Left cardiac atrium (tissue), 4 donors: ENCODE results near the gene DAB2IP. TPM values are rescaled to one million over a fixed set of nuclear protein-coding genes. Genes with fewer than 3 reads are reported as not detected.
A peak's percentile ranks its signal among the peaks of the same experiment; 100 is the strongest.
"Not testable (repeated sequence)": the region's sequence is repeated elsewhere in the genome, so short reads cannot be mapped to it uniquely, and the experiment has no call there.

Experiments used
- ATAC-seq, 2 donors: fragments of 200-7000 bp; cut with Tn5 transposase; one replicate each; pipeline ENCODE4 v1.9.1; 2020; ENCODE audit warnings: mild to moderate bottlenecking in 2 of 2, moderate library complexity in 2 of 2
- DNase-seq: peaks from one replicate; pipeline ENCODE4 v3.0.0-alpha.2; 2020
- intact Hi-C, 2 donors: fragments of 100-400 bp; cut with DNase I; formaldehyde crosslinking; loops; one replicate each; pipeline versions ENCODE4 v1.14.1 to v1.15.1; 2022 to 2023
- total RNA-seq, 2 donors: library from RNA; stranded (reverse); fragmentation: NEBNext Ultra II Directional; extraction: Animal tissue kit (Norgen Biotek cat#: 25700); gene quantifications; one replicate each; pipeline ENCODE4 v1.2.1, GENCODE V29; 2021
- donor health status: DM: no; HTN: yes; CAD: no.
- donor health status: DM: no; HTN: yes; CAD: no; lungs with severe emphysema.
- donor health status: DM: yes; HTN: yes; CAD: no.
- donor health status: Dilated cardiomyopathy.

Gene DAB2IP
- total RNA-seq, 2 donors from 2014 or later = 41.6 to 58.3 TPM

GRCh38 chr9:121783111-121783510, 131.7 kb downstream of the DAB2IP start:
- intact Hi-C loops = no loop called here
- no peak for ATAC-seq
- DNase-seq = no peak

GRCh38 chr9:121783521-121784507, 132.4 kb downstream of the DAB2IP start:
- DNase-seq (no peak), ATAC-seq (no peak)
- intact Hi-C loops = no loop called here

DNA sequence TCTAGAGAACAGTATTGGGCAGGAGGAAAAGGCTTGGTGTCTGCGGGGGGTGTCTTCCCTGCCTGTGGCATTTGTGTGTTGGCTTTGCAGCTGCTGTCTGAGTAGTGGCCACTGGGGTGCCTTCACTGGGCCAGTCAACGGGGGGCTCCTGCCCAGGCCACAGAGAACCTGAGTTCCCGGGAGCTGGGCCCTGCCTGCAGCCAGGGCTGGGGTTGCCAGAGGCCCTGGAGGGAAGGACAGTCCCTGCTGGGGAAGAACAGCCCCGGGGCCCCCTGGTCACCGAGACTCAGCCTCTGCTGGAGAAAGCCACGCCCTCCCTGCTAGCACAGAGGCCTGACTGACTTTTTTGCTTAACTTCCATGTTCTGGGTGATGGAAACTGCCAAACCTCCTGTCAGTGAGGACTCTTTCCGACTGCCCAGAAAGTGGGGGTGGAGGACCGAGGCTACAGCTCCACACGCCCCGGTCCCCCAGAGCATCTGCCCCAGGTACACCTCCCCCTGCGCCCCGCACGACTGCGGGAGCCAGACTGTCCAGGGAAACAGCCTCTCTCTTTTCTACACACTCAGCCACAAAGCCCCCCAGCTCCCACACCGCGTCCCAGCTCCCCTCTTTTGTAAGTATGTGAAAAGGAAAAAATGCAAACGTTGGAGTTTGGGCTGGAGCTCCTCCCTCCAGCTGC, 133.4 kb downstream of the DAB2IP start:
- intact Hi-C loops = no loop called here
- ATAC-seq (no peak), DNase-seq (no peak)

GRCh38 chr9:121785673-121786542, 134.5 kb downstream of the DAB2IP start:
- intact Hi-C loops = no loop called here
- ATAC-seq (peak in 1 of 2 donors; percentile 15), DNase-seq (peak; percentile 15)

DNA sequence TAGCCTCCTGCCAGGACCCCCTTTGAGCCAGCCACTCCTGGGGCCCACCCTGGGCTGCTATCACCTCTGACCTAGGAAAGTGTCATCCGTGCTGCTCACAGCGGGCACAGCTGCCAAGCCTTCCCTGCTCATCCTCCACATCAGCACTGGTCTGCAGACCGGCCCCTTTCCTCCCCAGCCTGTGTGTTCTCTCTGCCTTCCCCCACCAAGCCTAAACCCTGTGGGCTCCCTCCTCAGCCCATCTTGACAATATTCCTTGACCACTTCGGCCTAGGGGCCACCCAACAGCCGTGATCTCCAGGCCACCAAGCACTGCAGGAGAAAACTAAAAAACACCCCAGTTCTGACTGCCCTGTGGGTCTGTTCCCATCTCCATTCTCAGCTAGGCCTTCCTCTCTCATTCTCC, 135.1 kb downstream of the DAB2IP start:
- intact Hi-C loops = no loop called here
- ATAC-seq (no peak), DNase-seq (peak; percentile 15)

- intact Hi-C loops = no loop called here
- no peak for ATAC-seq
Observed at GRCh38 chr9:121786998-121787422, 135.6 kb downstream of the DAB2IP start.

DNA sequence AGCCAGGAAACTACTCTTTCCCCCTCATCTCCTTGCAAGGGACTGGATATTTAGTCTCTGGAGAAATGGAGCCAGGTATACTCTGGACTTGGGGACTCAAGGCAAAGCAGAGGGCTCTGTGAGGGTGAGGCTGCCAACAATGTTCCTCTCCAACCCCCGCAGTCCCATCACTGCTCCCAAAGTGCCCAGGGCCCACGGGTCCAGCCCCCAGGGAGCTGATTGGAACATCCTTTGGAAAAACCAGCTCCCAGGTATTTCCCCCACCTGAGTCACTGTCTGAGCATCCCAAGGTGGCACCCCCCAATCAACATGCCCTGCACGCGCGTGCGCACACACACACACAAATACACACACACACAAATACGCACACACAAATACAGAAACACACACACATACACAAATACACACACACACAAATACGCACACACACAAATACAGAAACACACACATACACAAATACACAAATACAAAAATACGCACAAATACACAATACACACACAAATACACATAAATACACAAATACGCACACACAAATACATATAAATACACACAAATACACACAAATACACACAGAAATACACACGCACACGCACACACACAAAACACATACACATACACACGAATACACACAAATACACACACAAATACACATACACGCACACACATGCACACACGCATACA, 137.4 kb downstream of the DAB2IP start:
- intact Hi-C loops = no loop called here
- DNase-seq = no peak
- ATAC-seq = no peak

More at GRCh38 chr9:121786998-121787422, 135.6 kb downstream of the DAB2IP start:
- DNase-seq = peak; percentile 14

GRCh38 chr9:121790841-121791240, 139.4 kb downstream of the DAB2IP start:
- DNase-seq (no peak), ATAC-seq (no peak)
- intact Hi-C loops = no loop called here

- intact Hi-C loops, DNase-seq, ATAC-seq: not testable (repeated sequence)
Observed at GRCh38 chr9:121792476-121792875, 141.0 kb downstream of the DAB2IP start.

DNA sequence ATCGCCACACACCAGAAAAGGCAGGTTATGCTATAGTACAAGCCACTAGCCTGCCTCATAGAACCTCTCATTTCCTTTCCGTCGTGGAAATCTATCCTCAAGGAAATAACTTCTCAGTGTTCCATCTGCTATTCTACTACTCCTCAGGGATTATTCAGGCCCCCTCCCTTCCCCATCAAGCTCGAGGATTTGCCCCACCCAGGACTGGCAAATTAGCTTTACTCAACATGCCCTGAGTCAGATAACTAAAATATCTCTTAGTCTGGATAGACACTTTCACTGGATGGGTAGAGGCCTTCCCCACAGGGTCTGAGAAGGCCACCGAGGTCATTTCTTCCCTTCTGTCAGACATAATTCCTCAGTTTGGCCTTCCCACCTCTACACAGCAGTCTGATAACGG, 142.9 kb downstream of the DAB2IP start:
- ATAC-seq, DNase-seq: not testable (repeated sequence)

DNA sequence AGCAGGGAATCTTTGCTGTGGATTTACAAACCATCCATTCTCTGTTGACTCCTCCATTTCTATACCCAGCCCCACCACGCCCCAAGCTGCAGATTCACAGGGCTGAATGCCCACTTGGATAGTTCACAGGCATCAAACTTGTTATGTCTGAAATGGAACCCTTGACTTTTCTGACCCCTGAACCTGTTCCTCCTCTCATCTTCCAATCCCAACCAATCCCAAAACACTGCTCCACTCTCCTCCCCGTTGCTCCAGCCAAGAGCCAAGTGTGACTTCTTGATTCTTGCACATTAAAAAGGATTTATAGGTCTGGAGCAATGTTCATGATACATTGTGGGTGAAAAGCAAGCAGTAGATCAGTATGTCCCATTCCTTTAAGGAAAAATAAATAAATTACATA, 145.6 kb downstream of the DAB2IP start:
- no peak for ATAC-seq
- intact Hi-C loops = no loop called here

More for the DNA sequence above, 142.9 kb downstream of the DAB2IP start:
- intact Hi-C loops = not testable (repeated sequence)

DNA sequence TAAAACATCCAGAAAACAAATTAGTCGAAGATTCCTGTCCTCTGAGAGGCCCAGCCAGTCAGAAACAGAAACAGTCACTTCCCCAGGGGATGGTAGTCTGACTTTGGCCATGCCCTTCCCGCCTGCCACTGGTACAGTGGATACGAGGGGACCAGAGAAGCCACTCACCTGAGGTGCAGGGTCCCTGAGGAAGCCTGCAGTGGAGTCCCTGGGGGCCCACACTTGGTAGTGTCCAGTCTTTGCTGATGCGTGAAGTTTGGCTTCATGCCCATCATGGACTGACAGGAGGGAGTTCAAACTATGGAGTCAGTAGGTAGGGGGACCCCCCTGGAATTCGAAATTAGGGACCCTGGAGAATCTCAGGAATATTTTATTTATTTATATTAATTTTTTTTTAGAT, 147.5 kb downstream of the DAB2IP start:
- ATAC-seq = no peak
- intact Hi-C loops = no loop called here

More for the DNA sequence above, 145.6 kb downstream of the DAB2IP start:
- DNase-seq = no peak

GRCh38 chr9:121800376-121800775, 148.9 kb downstream of the DAB2IP start:
- intact Hi-C loops = no loop called here
- DNase-seq (no peak), ATAC-seq (no peak)

More for the DNA sequence above, 147.5 kb downstream of the DAB2IP start:
- no peak for DNase-seq

DNA sequence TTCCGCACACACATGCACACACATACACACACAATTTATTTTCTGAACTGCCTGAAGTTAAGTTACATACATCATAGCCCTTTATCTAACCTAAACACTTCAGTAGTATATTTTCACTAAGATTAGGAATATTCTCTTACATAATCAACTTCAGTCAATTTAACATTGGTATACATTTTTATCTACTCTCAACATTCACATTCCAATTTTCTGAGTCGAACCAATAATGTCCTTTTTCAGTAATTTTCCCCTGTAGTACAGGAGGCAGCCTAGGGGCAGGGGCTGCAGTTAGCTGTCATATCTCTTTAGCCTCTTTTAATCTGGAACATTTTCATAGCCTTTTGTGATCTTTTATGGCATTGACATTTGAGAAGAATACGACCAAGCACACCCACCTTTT, 150.1 kb downstream of the DAB2IP start:
- DNase-seq (no peak), ATAC-seq (no peak)
- intact Hi-C loops = no loop called here

- ATAC-seq (no peak), DNase-seq (no peak)
- intact Hi-C loops = no loop called here
Observed at GRCh38 chr9:121802753-121803152, 151.3 kb downstream of the DAB2IP start.

GRCh38 chr9:121807069-121807822, 155.8 kb downstream of the DAB2IP start:
- ATAC-seq (no peak), DNase-seq (no peak)
- intact Hi-C loops = no loop called here

DNA sequence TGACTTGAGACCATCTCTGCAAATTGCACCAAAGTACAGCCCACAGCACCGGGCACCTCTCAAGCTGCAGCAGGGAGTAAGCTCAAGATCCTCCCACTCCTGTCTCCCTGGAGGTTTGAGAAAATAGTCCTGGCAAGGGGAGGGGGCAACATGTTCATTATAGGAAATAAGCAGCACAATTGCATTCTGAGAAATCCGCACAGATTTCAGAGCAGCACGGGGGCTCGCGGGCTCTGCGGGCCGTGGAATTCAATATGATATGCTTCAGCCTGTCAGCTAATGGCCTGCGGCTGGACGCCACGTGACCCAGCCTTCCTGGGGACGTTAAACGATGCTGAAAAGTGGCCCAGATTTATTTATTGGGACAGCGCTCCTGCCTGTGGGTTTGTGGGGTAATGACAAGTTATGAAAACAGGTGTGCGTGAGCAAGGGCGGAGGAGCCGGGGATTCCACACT, 156.4 kb downstream of the DAB2IP start:
- DNase-seq = no peak
- peak in 1 of 2 donors; percentile 38 for ATAC-seq

GRCh38 chr9:121808781-121809180, 157.3 kb downstream of the DAB2IP start:
- intact Hi-C loops = no loop called here
- ATAC-seq (no peak), DNase-seq (no peak)

More for the DNA sequence above, 156.4 kb downstream of the DAB2IP start:
- intact Hi-C loops = no loop called here
